Smooth muscle cell (in vitro differentiated cells): ENCODE results near the gene MARVELD1. TPM values are rescaled to one million over a fixed set of nuclear protein-coding genes. Genes with fewer than 3 reads are reported as not detected.
A peak's percentile ranks its signal among the peaks of the same experiment; 100 is the strongest.
"Not testable (repeated sequence)": the region's sequence is repeated elsewhere in the genome, so short reads cannot be mapped to it uniquely, and the experiment has no call there.

Experiments
- DNase-seq: peaks from one replicate; lab custom pipeline; 2025; ENCODE audit not compliant: unreplicated experiment; lab: John Stamatoyannopoulos, UW
- H2AFZ ChIP-seq: fragments of 200-600 bp; sonication (generic); 2 replicates; pipeline ENCODE4 v1.6.0; 2016; ENCODE audit warnings: antibody characterized with exemption, low read depth, mild to moderate bottlenecking
- H3F3A ChIP-seq: fragments of 200-600 bp; sonication (generic); 2 replicates; pipeline ENCODE4 v1.6.0; 2017; ENCODE audit warnings: antibody characterized with exemption, low read depth
- H3K27ac ChIP-seq: fragments of 200-600 bp; sonication (generic); 2 replicates; pipeline ENCODE4 v1.5.1; 2016; ENCODE audit warnings: low read depth, mild to moderate bottlenecking
- H3K27me3 ChIP-seq: fragments of 200-600 bp; sonication (generic); 2 replicates; pipeline ENCODE4 v1.6.1; 2016; ENCODE audit warnings: low read depth, mild to moderate bottlenecking
- H3K36me3 ChIP-seq: fragments of 200-600 bp; sonication (generic); 2 replicates; pipeline ENCODE4 v1.5.1; 2016; ENCODE audit warnings: low read depth
- H3K4me1 ChIP-seq: fragments of 200-600 bp; sonication (generic); 2 replicates; pipeline ENCODE4 v1.5.1; 2016; ENCODE audit warnings: low read depth
- H3K4me2 ChIP-seq: fragments of 200-600 bp; sonication (generic); 2 replicates; pipeline ENCODE4 v1.6.0; 2016; ENCODE audit warnings: mild to moderate bottlenecking
- H3K4me3 ChIP-seq: fragments of 200-600 bp; sonication (generic); 2 replicates; pipeline ENCODE4 v1.5.1; 2016; ENCODE audit warnings: mild to moderate bottlenecking
- H3K79me2 ChIP-seq: fragments of 200-600 bp; sonication (generic); 2 replicates; pipeline ENCODE4 v1.6.0; 2016; ENCODE audit warnings: low read depth, mild to moderate bottlenecking
- H3K9ac ChIP-seq: fragments of 200-600 bp; sonication (generic); 2 replicates; pipeline ENCODE4 v1.6.0; 2016; ENCODE audit warnings: low read depth
- H3K9me3 ChIP-seq: fragments of 200-600 bp; sonication (generic); replicated peaks from 2 replicates; pipeline ENCODE4 v1.5.1; 2016; ENCODE audit warnings: low read depth
- H4K20me1 ChIP-seq: fragments of 200-600 bp; sonication (generic); 2 replicates; pipeline ENCODE4 v1.6.0; 2016; ENCODE audit warnings: low read depth
- WGBS: methylation state at CpG from one replicate; pipeline ENCODE4 v1.1.7; 2016; ENCODE audit warnings: low lambda C conversion rate; 5-methylcytosine and 5-hydroxymethylcytosine counted together
- polyA plus RNA-seq: library from polyadenylated mRNA; unstranded; fragments of >200 nt; fragmentation: Nextera tagmentation; extraction: Ambion mirVana; gene quantifications from 2 replicates; pipeline ENCODE4 v1.2.1, GENCODE V29; 2016
- total RNA-seq: library from RNA; depleted of rRNA; stranded (reverse); fragments of >200 nt; gene quantifications from 2 replicates; pipeline ENCODE4 v1.2.3, GENCODE V29; 2014
- TF ChIP-seq, protein P1 (sequence below): fragments of 200-600 bp; sonication (generic); IDR thresholded peaks from 2 replicates; pipeline ENCODE4 v1.5.1; 2017; ENCODE audit warnings: borderline replicate concordance, mild to moderate bottlenecking, antibody characterized with exemption; ENCODE audit not compliant: insufficient read depth, poor library complexity, severe bottlenecking

The MARVELD1 gene
- total and polyA plus RNA-seq, 2 experiments from 2014 or later: 46.3 to 132 TPM

DNA sequence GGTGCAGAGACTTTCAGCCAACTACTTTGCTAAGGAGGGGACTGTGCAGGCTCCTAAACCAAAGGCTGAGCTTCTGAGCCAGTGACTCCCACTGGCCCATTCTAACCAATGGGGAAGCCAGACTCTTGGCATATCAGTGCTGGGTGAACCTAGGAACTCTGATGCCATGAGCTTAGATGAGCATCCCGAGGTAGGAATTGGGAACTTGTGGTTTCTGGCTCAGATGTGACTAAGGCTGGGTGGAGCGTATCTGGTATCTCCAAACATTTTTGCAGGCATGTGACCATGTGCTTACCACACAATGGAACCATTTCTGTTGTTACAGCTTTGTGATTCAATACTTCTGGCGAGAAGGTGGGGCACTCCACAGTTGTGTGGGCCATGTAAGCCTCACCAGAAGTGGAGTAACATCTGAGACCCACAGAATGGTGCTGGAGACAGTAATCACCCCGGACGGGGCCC is 23.9 kb upstream of the MARVELD1 start:
- Histone ChIP-seq H3K4me3 (no peak overlapping the region), H3K27ac (peak overlapping the region; percentile 87), H3F3A (peaks cover 15% of the 10 kb centered on the region), H3K4me1 (peaks cover 17% of the 10 kb centered on the region), H3K9ac (peak overlapping the region; percentile 28), H3K36me3 (no peaks in the 10 kb centered on the region), H3K27me3 (no peaks in the 10 kb centered on the region), H4K20me1 (peaks cover 13% of the 10 kb centered on the region), H3K79me2 (peaks cover 8% of the 10 kb centered on the region), H3K4me2 (peak overlapping the region; percentile 14), H2AFZ (no peak overlapping the region), H3K9me3 (no peaks in the 10 kb centered on the region)
- DNase-seq: no peak
- TF ChIP-seq, protein P1, sequence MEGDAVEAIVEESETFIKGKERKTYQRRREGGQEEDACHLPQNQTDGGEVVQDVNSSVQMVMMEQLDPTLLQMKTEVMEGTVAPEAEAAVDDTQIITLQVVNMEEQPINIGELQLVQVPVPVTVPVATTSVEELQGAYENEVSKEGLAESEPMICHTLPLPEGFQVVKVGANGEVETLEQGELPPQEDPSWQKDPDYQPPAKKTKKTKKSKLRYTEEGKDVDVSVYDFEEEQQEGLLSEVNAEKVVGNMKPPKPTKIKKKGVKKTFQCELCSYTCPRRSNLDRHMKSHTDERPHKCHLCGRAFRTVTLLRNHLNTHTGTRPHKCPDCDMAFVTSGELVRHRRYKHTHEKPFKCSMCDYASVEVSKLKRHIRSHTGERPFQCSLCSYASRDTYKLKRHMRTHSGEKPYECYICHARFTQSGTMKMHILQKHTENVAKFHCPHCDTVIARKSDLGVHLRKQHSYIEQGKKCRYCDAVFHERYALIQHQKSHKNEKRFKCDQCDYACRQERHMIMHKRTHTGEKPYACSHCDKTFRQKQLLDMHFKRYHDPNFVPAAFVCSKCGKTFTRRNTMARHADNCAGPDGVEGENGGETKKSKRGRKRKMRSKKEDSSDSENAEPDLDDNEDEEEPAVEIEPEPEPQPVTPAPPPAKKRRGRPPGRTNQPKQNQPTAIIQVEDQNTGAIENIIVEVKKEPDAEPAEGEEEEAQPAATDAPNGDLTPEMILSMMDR: no peak
- 66% methylated on average over 5 of the region's 5 CpGs for WGBS

DNA sequence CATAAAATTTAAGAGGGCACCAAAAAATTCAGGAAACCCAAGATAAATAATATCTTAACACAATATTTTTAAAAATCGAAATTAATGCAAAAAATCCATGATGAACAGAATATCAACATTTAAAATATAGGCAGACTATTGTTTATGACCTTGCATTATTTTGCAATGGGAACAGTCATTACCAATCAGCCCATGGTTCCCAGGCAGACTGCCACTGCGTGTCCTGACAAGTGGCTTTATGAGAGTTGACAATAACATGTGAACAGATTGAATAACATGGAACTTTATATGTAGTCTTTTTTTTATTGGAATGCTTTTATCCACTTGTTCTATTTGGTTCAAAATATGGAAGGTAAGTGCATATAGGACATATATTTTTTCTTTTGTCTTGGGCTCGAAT is 23.4 kb upstream of the MARVELD1 start:
- Histone ChIP-seq H3K27me3 (no peaks in the 10 kb centered on the region), H4K20me1 (peaks cover 8% of the 10 kb centered on the region), H3K4me2 (peak overlapping the region; percentile 14), H3K9me3 (no peaks in the 10 kb centered on the region), H3K36me3 (no peaks in the 10 kb centered on the region), H3K79me2 (peaks cover 8% of the 10 kb centered on the region), H3K9ac (peak overlapping the region; percentile 28), H3F3A (peaks cover 10% of the 10 kb centered on the region), H3K4me1 (peaks cover 14% of the 10 kb centered on the region), H3K27ac (peak overlapping the region; percentile 87), H2AFZ (no peak overlapping the region), H3K4me3 (no peak overlapping the region)
- TF ChIP-seq, protein P1: no peak
- DNase-seq: no peak
- WGBS: 86% methylated on average over 3 of the region's 3 CpGs

DNA sequence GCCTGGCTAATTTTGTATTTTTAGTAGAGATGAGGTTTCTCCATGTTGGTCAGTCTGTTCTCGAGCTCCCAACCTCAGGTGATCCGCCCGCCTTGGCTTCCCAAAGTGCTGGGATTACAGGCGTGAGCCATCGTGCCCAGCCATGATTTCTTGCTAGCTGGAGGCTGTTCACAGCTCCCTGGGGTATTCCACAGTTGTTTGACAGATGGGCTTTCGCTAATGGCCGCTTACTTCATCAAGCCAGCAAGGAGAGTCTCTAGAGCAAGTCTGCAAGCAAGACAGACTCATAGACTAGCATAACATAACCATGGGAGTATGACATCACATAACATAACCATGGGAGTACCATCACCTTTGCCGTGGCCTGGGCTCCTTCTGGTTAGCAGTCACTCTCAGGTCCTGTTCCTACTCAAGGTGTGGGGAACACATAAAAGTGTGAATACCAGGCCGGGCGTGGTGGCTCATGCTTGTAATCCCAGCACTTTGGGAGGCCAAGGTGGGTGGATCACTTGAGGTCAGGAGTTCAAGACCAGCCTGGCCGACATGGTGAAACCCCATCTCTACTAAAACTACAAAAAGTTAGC is 15.4 kb upstream of the MARVELD1 start:
- not testable (repeated sequence) for H3K36me3 ChIP-seq, H3K27me3 ChIP-seq, H3K9me3 ChIP-seq, H3K4me2 ChIP-seq, H3K27ac ChIP-seq, H3K79me2 ChIP-seq, H2AFZ ChIP-seq, H3K9ac ChIP-seq, H3K4me1 ChIP-seq, DNase-seq, H4K20me1 ChIP-seq, H3K4me3 ChIP-seq, H3F3A ChIP-seq
- 93% methylated on average over 11 of the region's 11 CpGs for WGBS

DNA sequence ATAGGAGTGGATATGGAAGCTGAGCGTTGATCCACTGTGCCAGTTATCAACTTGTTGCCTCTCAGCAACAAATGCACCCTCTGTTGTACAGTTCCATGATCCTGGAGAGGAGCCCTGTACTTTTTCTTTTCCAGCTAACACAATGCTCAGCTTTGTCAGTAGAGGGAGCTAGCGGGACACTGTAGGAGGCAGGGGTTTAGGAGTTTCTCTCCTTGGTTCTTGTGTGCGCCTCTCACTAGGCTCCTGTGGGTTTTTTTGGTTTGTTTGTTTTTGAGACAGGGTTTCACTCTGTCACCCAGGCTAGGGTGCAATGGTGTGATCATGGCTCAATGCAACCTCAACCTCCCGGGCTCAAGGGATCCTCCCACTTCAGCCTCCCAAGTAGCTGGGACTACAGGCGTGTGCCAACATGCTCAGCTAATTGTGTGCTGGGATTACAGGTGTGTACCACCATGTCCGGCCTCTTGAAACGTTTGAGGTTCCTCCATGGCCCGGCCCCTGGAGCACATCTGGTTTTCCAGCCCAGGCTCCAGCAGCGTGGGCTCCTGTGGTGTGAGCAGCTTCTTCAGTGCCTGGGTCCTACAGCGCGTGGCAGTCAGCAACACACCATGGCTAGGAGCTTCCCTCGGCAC is 12.0 kb upstream of the MARVELD1 start:
- 52% methylated on average over 12 of the region's 12 CpGs for WGBS
- Histone ChIP-seq H3K36me3 (no peaks in the 10 kb centered on the region), H3K27ac (no peak overlapping the region), H3K9ac (no peak overlapping the region), H2AFZ (no peak overlapping the region), H3K4me3 (no peak overlapping the region), H3K79me2 (no peaks in the 10 kb centered on the region), H3K9me3 (no peaks in the 10 kb centered on the region), H3K4me2 (no peak overlapping the region), H3K27me3 (no peaks in the 10 kb centered on the region), H4K20me1 (no peaks in the 10 kb centered on the region), H3K4me1 (no peaks in the 10 kb centered on the region), H3F3A (no peaks in the 10 kb centered on the region)
- TF ChIP-seq, protein P1: peak; percentile 84
- no peak for DNase-seq
